Right lobe of liver (tissue), 4 donors: Measurements from ENCODE around the gene GRIK1.

Experiments used
- CTCF ChIP-seq, 4 donors: fragments of 200-600 bp in 3 of 4; fragments of 450-650 bp in 1 of 4; IDR thresholded peaks; one replicate each; pipeline versions ENCODE4 v1.5.1 to v1.8.0; 2016 to 2022; ENCODE audit warnings: antibody characterized with exemption in 4 of 4, mild to moderate bottlenecking in 2 of 4
- POLR2A ChIP-seq: fragments of 450-650 bp; IDR thresholded peaks from one replicate; pipeline ENCODE4 v1.6.1; 2017; ENCODE audit warnings: antibody characterized with exemption, mild to moderate bottlenecking
- donor health status: DM: no; HTN: no; CAD: no.
- donor health status: DM: no; HTN: no; CAD: no.
- donor health status: DM: no; HTN: yes; CAD: no.

GRCh38 chr21:29798840-29799239 lies 141.0 kb downstream of the GRIK1 start:
- TF ChIP-seq CTCF (IDR thresholded peaks at IDR 0.05) (no peak), POLR2A (no peak)
